IMR-90 (cell line): Measurements from ENCODE around the gene CAMTA1. TPM values are rescaled to one million over a fixed set of nuclear protein-coding genes. Genes with fewer than 3 reads are reported as not detected.

ENCODE experiments used
- ATAC-seq: fragments of 200-7000 bp; cut with Tn5 transposase; 2 replicates; pipeline ENCODE4 v1.9.1; 2020; ENCODE audit warnings: low read depth, mild to moderate bottlenecking, moderate library complexity
- BruUV-seq: library from RNA; stranded (reverse); fragments of 400-500 nt; replicated peaks from 2 replicates; lab custom pipeline; 2021; lab: Mats Ljungman, UMichigan
- CTCF ChIA-PET: fragments of 300-600 bp; formaldehyde crosslinking; extraction: SDS; loops from one replicate; lab custom pipeline; 2021; ENCODE audit warnings: antibody characterized with exemption; lab: Yijun Ruan, JAX
- POLR2A ChIA-PET: fragments of 300-600 bp; sonication (Branson Sonifier 250); formaldehyde crosslinking; loops from one replicate; lab custom pipeline; 2022; ENCODE audit warnings: antibody characterized with exemption; ENCODE audit not compliant: unreplicated experiment; lab: Charles Lee
- DNase-seq: peaks from one replicate; pipeline ENCODE4 v3.0.0; 2013
- H2AFZ ChIP-seq: replicated peaks from 2 replicates; pipeline ENCODE3; 2013; ENCODE audit warnings: low read length, mild to moderate bottlenecking; ENCODE audit not compliant: poor library complexity
- H2AK5ac ChIP-seq: 2 replicates; pipeline ENCODE4 v1.6.1; 2013; ENCODE audit warnings: low read depth, low read length, inconsistent platforms
- H2AK9ac ChIP-seq: replicated peaks from 2 replicates; pipeline ENCODE3; 2013; ENCODE audit warnings: mild to moderate bottlenecking, low read depth, low read length, moderate library complexity; ENCODE audit not compliant: poor library complexity
- H2BK120ac ChIP-seq: 2 replicates; pipeline ENCODE4 v1.6.1; 2013; ENCODE audit warnings: low read depth, low read length, inconsistent platforms
- H2BK15ac ChIP-seq: 3 replicates; pipeline ENCODE4 v1.6.1; 2013; ENCODE audit warnings: low read depth, low read length, inconsistent platforms
- H2BK20ac ChIP-seq: 2 replicates; pipeline ENCODE4 v1.6.1; 2013; ENCODE audit warnings: low read depth, mild to moderate bottlenecking, inconsistent platforms, low read length, moderate library complexity
- H2BK5ac ChIP-seq: 2 replicates; pipeline ENCODE4 v1.6.1; 2013; ENCODE audit warnings: mild to moderate bottlenecking, low read depth, low read length, inconsistent platforms; ENCODE audit not compliant: poor library complexity, severe bottlenecking
- H3K14ac ChIP-seq: replicated peaks from 2 replicates; pipeline ENCODE4 v1.6.1; 2013; ENCODE audit warnings: low read depth, low read length, inconsistent platforms
- H3K18ac ChIP-seq: 2 replicates; pipeline ENCODE4 v1.6.1; 2013; ENCODE audit warnings: low read depth, low read length, control low read depth
- H3K23ac ChIP-seq: 2 replicates; pipeline ENCODE4 v1.6.1; 2013; ENCODE audit warnings: low read depth, low read length, inconsistent platforms
- H3K27ac ChIP-seq: 2 replicates; pipeline ENCODE4 v1.5.1; 2013; ENCODE audit warnings: mild to moderate bottlenecking, control low read depth, low read length; ENCODE audit not compliant: insufficient read depth
- H3K27me3 ChIP-seq: 2 replicates; pipeline ENCODE4 v1.6.1; 2013; ENCODE audit warnings: low read length; ENCODE audit not compliant: control insufficient read depth, insufficient read depth
- H3K36me3 ChIP-seq: 2 replicates; pipeline ENCODE4 v1.6.1; 2013; ENCODE audit warnings: low read length, mixed read lengths; ENCODE audit not compliant: control insufficient read depth, insufficient read depth
- H3K4ac ChIP-seq: 2 replicates; pipeline ENCODE4 v1.6.1; 2013; ENCODE audit warnings: low read depth, low read length, inconsistent platforms
- H3K4me1 ChIP-seq: 2 replicates; pipeline ENCODE4 v1.6.1; 2013; ENCODE audit warnings: low read length, mixed read lengths; ENCODE audit not compliant: control insufficient read depth, insufficient read depth
- H3K4me2 ChIP-seq: 2 replicates; pipeline ENCODE4 v1.6.1; 2013; ENCODE audit warnings: low read depth, mild to moderate bottlenecking, control low read depth, low read length, moderate library complexity
- H3K4me3 ChIP-seq: 2 replicates; pipeline ENCODE4 v1.5.1; 2013; ENCODE audit warnings: low read depth, mild to moderate bottlenecking, control low read depth, low read length, moderate library complexity; ENCODE audit not compliant: insufficient read depth
- H3K56ac ChIP-seq: 2 replicates; pipeline ENCODE4 v1.6.1; 2013; ENCODE audit warnings: low read length, inconsistent platforms; ENCODE audit not compliant: insufficient read depth; ENCODE audit errors: extremely low read depth
- H3K79me1 ChIP-seq, 2 experiments: 2 replicates each; pipeline ENCODE4 v1.6.1; 2013; ENCODE audit warnings: low read length in 2 of 2, inconsistent platforms in 1 of 2, low read depth in 1 of 2
- H3K9ac ChIP-seq: 2 replicates; pipeline ENCODE4 v1.6.1; 2013; ENCODE audit warnings: low read depth, low read length, control low read depth
- H3K9me1 ChIP-seq: 2 replicates; pipeline ENCODE4 v1.6.1; 2013; ENCODE audit warnings: low read length, inconsistent platforms; ENCODE audit not compliant: insufficient read depth
- H3K9me3 ChIP-seq: 2 replicates; pipeline ENCODE4 v1.6.1; 2013; ENCODE audit warnings: low read length; ENCODE audit not compliant: control insufficient read depth, insufficient read depth
- H4K20me1 ChIP-seq: 2 replicates; pipeline ENCODE4 v1.6.1; 2013; ENCODE audit warnings: low read length, inconsistent platforms; ENCODE audit not compliant: insufficient read depth
- H4K5ac ChIP-seq: 2 replicates; pipeline ENCODE4 v1.6.1; 2013; ENCODE audit warnings: mild to moderate bottlenecking, low read depth, low read length, control low read depth
- H4K8ac ChIP-seq, 2 experiments: 2 replicates each; pipeline ENCODE4 v1.6.1; 2013; ENCODE audit warnings: low read depth in 2 of 2, low read length in 2 of 2, control low read depth in 1 of 2, inconsistent platforms in 1 of 2
- H4K91ac ChIP-seq: 2 replicates; pipeline ENCODE4 v1.6.1; 2013; ENCODE audit warnings: low read depth, low read length, inconsistent platforms; ENCODE audit not compliant: insufficient read depth
- BHLHE40 ChIP-seq: fragments of 150-350 bp; IDR thresholded peaks from 2 replicates; pipeline ENCODE4 v1.6.1; 2016; ENCODE audit warnings: mild to moderate bottlenecking, low read depth, low read length
- CEBPB ChIP-seq: IDR thresholded peaks from 2 replicates; pipeline ENCODE4 v1.6.1; 2012; ENCODE audit warnings: low read depth, low read length, improper control_type of control experiment
- CHD1 ChIP-seq: IDR thresholded peaks from 2 replicates; pipeline ENCODE4 v1.6.1; 2012; ENCODE audit warnings: low read depth, low read length, improper control_type of control experiment
- FOS ChIP-seq: fragments of 150-350 bp; IDR thresholded peaks from 2 replicates; pipeline ENCODE4 v1.6.1; 2016; ENCODE audit warnings: low read depth, low read length
- MAZ ChIP-seq: IDR thresholded peaks from 2 replicates; pipeline ENCODE4 v1.6.1; 2012; ENCODE audit warnings: low read depth, mild to moderate bottlenecking, low read length, improper control_type of control experiment, moderate library complexity, borderline replicate concordance
- MXI1 ChIP-seq: IDR thresholded peaks from 2 replicates; pipeline ENCODE4 v1.6.1; 2012; ENCODE audit warnings: low read depth, mild to moderate bottlenecking, low read length, moderate library complexity, borderline replicate concordance
- RAD21 ChIP-seq: IDR thresholded peaks from 2 replicates; pipeline ENCODE4 v1.6.1; 2012; ENCODE audit warnings: low read length, improper control_type of control experiment
- RCOR1 ChIP-seq: IDR thresholded peaks from 2 replicates; pipeline ENCODE4 v1.6.1; 2012; ENCODE audit warnings: mild to moderate bottlenecking, low read length, improper control_type of control experiment; ENCODE audit not compliant: insufficient replicate concordance
- SMC3 ChIP-seq: fragments of 150-350 bp; IDR thresholded peaks from 2 replicates; pipeline ENCODE4 v1.6.1; 2016; ENCODE audit warnings: low read depth, mild to moderate bottlenecking, antibody characterized with exemption, low read length, moderate library complexity
- WGBS, 2 experiments: methylation state at CpG; one replicate each; pipeline versions ENCODE4 v1.1.5 to v1.1.7; 2013; ENCODE audit warnings: missing lambda C conversion rate in 2 of 2; ENCODE audit not compliant: insufficient read length in 1 of 2; ENCODE audit errors: extremely low coverage in 2 of 2; 5-methylcytosine and 5-hydroxymethylcytosine counted together
- dilution Hi-C: fragments of 300-500 bp; cut with HindIII; formaldehyde crosslinking; loops from one replicate; pipeline ENCODE4 v1.14.3; 2018; ENCODE audit warnings: low sequenced_read_pairs; ENCODE audit not compliant: unreplicated experiment
- in situ Hi-C: fragments of 300-500 bp; cut with MboI; formaldehyde crosslinking; loops from 3 replicates; pipeline ENCODE4 v1.14.3; 2019; ENCODE audit warnings: low sequenced_read_pairs, inconsistent platforms, mixed read lengths
- intact Hi-C: fragments of 100-400 bp; cut with micrococcal nuclease; formaldehyde crosslinking; loops from 2 replicates; pipeline ENCODE4 v1.10.0; 2022
- polyA plus RNA-seq, 3 experiments: library from polyadenylated mRNA; depleted of rRNA; stranded (reverse); fragments of >200 nt; gene quantifications; 2 replicates each; pipeline ENCODE4 v1.2.3, GENCODE V29; 2012; ENCODE audit warnings: low replicate concordance in 1 of 3
- total RNA-seq: library from RNA; depleted of rRNA; stranded (reverse); fragments of >200 nt; gene quantifications from 2 replicates; pipeline ENCODE4 v1.2.3, GENCODE V29; 2012
- TF ChIP-seq, protein P1 (sequence below): fragments of 150-350 bp; IDR thresholded peaks from 2 replicates; pipeline ENCODE4 v1.6.1; 2017; ENCODE audit warnings: mild to moderate bottlenecking, antibody characterized with exemption, low read length, low read depth
- TF ChIP-seq, protein P2 (sequence below): conservative IDR thresholded peaks from 2 replicates; pipeline ENCODE4 v1.5.1; 2012; ENCODE audit warnings: mild to moderate bottlenecking, low read depth, low read length, improper control_type of control experiment
- TF ChIP-seq, protein P3 (sequence below): fragments of 150-350 bp; IDR thresholded peaks from 2 replicates; pipeline ENCODE4 v1.6.1; 2016; ENCODE audit warnings: low read depth, mild to moderate bottlenecking, low read length, moderate library complexity, borderline replicate concordance

Gene CAMTA1
- total and polyA plus RNA-seq, 2 of the 4 experiments (the other 2 are of a cell fraction), result 35.5 to 74.3 TPM

DNA sequence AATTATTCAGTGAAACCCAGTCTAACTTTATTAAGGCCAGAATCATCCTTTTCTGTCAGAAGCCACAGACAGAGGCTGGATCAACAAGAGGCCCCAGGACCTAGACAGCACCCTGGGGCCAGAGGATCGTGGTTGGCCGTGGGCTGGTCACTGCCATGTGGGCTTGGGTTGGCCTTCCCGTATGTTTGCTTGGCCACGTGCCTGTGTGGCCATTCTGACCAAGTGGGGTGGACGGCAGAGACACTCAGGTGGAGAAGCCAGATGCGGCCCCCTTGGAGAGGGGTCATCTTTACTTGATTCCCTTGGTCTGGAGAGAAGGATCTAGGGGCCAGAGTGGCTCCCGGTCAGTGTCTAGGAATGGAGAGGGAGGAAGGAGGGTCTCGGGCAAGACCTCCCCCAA lies 327.9 kb downstream of the CAMTA1 start:
- CTCF ChIA-PET, result no interaction called here
- Histone ChIP-seq H3K18ac (no peak overlapping the region), H2BK20ac (no peak overlapping the region), H3K14ac (no peak overlapping the region), H4K8ac (no peak overlapping the region), H3K4me1 (peaks cover 2% of the 10 kb centered on the region; the same call in 1 of the 2 replicates), H2BK15ac (no peak overlapping the region), H2BK5ac (no peak overlapping the region), H2AK5ac (no peak overlapping the region), H3K23ac (no peak overlapping the region), H3K4me3 (no peak overlapping the region), H3K36me3 (no peaks in the 10 kb centered on the region), H3K9me3 (no peaks in the 10 kb centered on the region; the same call in 1 of the 2 replicates), H2AFZ (no peak overlapping the region), H4K20me1 (no peaks in the 10 kb centered on the region), H2BK120ac (no peak overlapping the region), H2AK9ac (no peak overlapping the region), H3K79me1 (no peaks in the 10 kb centered on the region), H3K56ac (no peak overlapping the region), H3K4ac (no peak overlapping the region), H3K9ac (no peak overlapping the region), H3K27ac (no peak overlapping the region), H3K9me1 (no peaks in the 10 kb centered on the region), H3K27me3 (peaks cover 7% of the 10 kb centered on the region), H4K91ac (no peak overlapping the region), H3K4me2 (no peak overlapping the region), H4K5ac (no peak overlapping the region)
- POLR2A ChIA-PET, result no interaction called here
- in situ Hi-C loops (no loop called here), dilution Hi-C loops (no loop called here), intact Hi-C loops (no loop called here)
- TF ChIP-seq RCOR1, result no peak
- no peak for TF ChIP-seq MXI1
- no peak for TF ChIP-seq CHD1
- TF ChIP-seq CEBPB, result no peak
- TF ChIP-seq BHLHE40, result no peak
- TF ChIP-seq FOS, result no peak
- TF ChIP-seq, protein P1, sequence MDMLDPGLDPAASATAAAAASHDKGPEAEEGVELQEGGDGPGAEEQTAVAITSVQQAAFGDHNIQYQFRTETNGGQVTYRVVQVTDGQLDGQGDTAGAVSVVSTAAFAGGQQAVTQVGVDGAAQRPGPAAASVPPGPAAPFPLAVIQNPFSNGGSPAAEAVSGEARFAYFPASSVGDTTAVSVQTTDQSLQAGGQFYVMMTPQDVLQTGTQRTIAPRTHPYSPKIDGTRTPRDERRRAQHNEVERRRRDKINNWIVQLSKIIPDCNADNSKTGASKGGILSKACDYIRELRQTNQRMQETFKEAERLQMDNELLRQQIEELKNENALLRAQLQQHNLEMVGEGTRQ, result no peak
- TF ChIP-seq RAD21, result no peak
- no peak for TF ChIP-seq SMC3
- TF ChIP-seq, protein P2, sequence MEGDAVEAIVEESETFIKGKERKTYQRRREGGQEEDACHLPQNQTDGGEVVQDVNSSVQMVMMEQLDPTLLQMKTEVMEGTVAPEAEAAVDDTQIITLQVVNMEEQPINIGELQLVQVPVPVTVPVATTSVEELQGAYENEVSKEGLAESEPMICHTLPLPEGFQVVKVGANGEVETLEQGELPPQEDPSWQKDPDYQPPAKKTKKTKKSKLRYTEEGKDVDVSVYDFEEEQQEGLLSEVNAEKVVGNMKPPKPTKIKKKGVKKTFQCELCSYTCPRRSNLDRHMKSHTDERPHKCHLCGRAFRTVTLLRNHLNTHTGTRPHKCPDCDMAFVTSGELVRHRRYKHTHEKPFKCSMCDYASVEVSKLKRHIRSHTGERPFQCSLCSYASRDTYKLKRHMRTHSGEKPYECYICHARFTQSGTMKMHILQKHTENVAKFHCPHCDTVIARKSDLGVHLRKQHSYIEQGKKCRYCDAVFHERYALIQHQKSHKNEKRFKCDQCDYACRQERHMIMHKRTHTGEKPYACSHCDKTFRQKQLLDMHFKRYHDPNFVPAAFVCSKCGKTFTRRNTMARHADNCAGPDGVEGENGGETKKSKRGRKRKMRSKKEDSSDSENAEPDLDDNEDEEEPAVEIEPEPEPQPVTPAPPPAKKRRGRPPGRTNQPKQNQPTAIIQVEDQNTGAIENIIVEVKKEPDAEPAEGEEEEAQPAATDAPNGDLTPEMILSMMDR, result no peak
- no peak for TF ChIP-seq MAZ
- TF ChIP-seq, protein P3, sequence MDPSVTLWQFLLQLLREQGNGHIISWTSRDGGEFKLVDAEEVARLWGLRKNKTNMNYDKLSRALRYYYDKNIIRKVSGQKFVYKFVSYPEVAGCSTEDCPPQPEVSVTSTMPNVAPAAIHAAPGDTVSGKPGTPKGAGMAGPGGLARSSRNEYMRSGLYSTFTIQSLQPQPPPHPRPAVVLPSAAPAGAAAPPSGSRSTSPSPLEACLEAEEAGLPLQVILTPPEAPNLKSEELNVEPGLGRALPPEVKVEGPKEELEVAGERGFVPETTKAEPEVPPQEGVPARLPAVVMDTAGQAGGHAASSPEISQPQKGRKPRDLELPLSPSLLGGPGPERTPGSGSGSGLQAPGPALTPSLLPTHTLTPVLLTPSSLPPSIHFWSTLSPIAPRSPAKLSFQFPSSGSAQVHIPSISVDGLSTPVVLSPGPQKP, result no peak
- ATAC-seq, result no peak
- BruUV-seq, result no TSS peak
- no peak for DNase-seq
- WGBS, 2 experiments, result 50% methylated on average over 1 of the region's 8 CpGs; no CpG with 5 or more reads in 1 of the 2 experiments
